Gastrocnemius medialis (tissue), 4 donors: ENCODE measurements around the gene CD2BP2.

Source experiments
- CTCF ChIP-seq, 5 experiments: fragments of 450-650 bp in 3 of 5; fragments of 200-600 bp in 2 of 5; sonication (generic) in 2 of 5; IDR thresholded peaks in 4 of 5; conservative IDR thresholded peaks in 1 of 5; 1 replicate in 4 of 5; 2 replicates in 1 of 5; pipeline ENCODE4 v1.5.1; 2016 to 2019; ENCODE audit warnings: antibody characterized with exemption in 5 of 5, mild to moderate bottlenecking in 3 of 5, moderate library complexity in 3 of 5
- POLR2A ChIP-seq, 2 donors: fragments of 450-650 bp; IDR thresholded peaks; one replicate each; pipeline ENCODE4 v1.6.1; 2017; ENCODE audit warnings: antibody characterized with exemption in 2 of 2, mild to moderate bottlenecking in 2 of 2, moderate library complexity in 2 of 2

- TF ChIP-seq POLR2A (IDR thresholded peaks at IDR 0.05) (no peak), CTCF (IDR thresholded peaks at IDR 0.05 in 4 of 5, conservative IDR thresholded peaks at IDR 0.05 in 1 of 5) (no peak)
These were observed 25.7 kb upstream of the CD2BP2 start for GRCh38 chr16:30380803-30381208.
